ENCODE data around the gene PSKH1.

PSKH1 gene

GRCh38 chr16:67881621-67882161 lies 11.4 kb upstream of the PSKH1 start:
- H3K4me1 Mint-ChIP-seq = peaks cover 15% of the 10 kb centered on the region
- H3K27me3 Mint-ChIP-seq (ENCODE audit: low read depth, poor library complexity) = no peaks in the 10 kb centered on the region
- H3K4me3 Mint-ChIP-seq = no peak overlapping the region
- TF ChIP-seq, protein P1, sequence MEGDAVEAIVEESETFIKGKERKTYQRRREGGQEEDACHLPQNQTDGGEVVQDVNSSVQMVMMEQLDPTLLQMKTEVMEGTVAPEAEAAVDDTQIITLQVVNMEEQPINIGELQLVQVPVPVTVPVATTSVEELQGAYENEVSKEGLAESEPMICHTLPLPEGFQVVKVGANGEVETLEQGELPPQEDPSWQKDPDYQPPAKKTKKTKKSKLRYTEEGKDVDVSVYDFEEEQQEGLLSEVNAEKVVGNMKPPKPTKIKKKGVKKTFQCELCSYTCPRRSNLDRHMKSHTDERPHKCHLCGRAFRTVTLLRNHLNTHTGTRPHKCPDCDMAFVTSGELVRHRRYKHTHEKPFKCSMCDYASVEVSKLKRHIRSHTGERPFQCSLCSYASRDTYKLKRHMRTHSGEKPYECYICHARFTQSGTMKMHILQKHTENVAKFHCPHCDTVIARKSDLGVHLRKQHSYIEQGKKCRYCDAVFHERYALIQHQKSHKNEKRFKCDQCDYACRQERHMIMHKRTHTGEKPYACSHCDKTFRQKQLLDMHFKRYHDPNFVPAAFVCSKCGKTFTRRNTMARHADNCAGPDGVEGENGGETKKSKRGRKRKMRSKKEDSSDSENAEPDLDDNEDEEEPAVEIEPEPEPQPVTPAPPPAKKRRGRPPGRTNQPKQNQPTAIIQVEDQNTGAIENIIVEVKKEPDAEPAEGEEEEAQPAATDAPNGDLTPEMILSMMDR (IDR thresholded peaks at IDR 0.05) = no peak
- H3K36me3 Mint-ChIP-seq (ENCODE audit: low read depth) = peaks cover 28% of the 10 kb centered on the region
- no peak overlapping the region for H3K27ac Mint-ChIP-seq
- no peaks in the 10 kb centered on the region for H3K9me3 Mint-ChIP-seq
- DNase-seq = no peak

DNA sequence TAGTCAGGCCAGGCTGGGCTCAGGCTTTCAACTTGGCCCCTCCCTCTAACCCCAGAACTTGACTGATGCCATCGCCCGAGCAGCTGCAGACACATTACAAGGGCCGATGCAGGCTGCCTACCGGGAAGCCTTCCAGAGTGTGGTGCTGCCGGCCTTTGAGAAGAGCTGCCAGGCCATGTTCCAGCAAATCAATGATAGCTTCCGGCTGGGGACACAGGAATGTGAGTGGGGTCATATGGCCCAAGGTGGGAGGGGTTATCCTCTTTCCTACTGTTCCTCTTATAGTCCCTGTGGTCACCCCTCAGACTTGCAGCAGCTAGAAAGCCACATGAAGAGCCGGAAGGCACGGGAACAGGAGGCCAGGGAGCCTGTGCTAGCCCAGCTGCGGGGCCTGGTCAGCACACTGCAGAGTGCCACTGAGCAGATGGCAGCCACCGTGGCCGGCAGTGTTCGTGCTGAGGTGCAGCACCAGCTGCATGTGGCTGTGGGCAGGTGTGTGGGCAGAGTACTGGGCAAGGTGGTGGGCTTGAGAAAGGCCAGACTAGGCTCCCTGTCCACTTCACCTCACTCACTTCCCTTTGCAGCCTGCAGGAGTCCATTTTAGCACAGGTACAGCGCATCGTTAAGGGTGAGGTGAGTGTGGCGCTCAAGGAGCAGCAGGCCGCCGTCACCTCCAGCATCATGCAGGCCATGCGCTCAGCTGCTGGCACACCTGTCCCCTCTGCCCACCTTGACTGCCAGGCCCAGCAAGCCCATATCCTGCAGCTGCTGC lies 10.5 kb upstream of the PSKH1 start:
- no peaks in the 10 kb centered on the region for H3K27me3 Mint-ChIP-seq (ENCODE audit: low read depth, poor library complexity)
- H3K36me3 Mint-ChIP-seq (ENCODE audit: low read depth) = peaks cover 24% of the 10 kb centered on the region
- TF ChIP-seq, protein P1 (IDR thresholded peaks at IDR 0.05) = no peak
- H3K27ac Mint-ChIP-seq = no peak overlapping the region
- DNase-seq = no peak
- H3K4me1 Mint-ChIP-seq = peaks cover 16% of the 10 kb centered on the region
- no peak overlapping the region for H3K4me3 Mint-ChIP-seq
- no peaks in the 10 kb centered on the region for H3K9me3 Mint-ChIP-seq

GRCh38 chr16:67883146-67883871 lies 9.7 kb upstream of the PSKH1 start:
- Mint-ChIP-seq H3K9me3 (no peaks in the 10 kb centered on the region), H3K4me3 (no peak overlapping the region), H3K27me3 (ENCODE audit: low read depth, poor library complexity) (no peaks in the 10 kb centered on the region), H3K36me3 (ENCODE audit: low read depth) (peaks cover 20% of the 10 kb centered on the region), H3K27ac (no peak overlapping the region), H3K4me1 (peaks cover 16% of the 10 kb centered on the region)
- TF ChIP-seq, protein P1 (IDR thresholded peaks at IDR 0.05) = no peak
- DNase-seq = no peak

- H3K4me3 Mint-ChIP-seq = no peak overlapping the region
- TF ChIP-seq, protein P1 (IDR thresholded peaks at IDR 0.05) = peak; percentile 85
Observed at GRCh38 chr16:67883872-67884261, 9.2 kb upstream of the PSKH1 start.

GRCh38 chr16:67884684-67885083 lies 8.4 kb upstream of the PSKH1 start, which contains the start of gene NRN1L:
Gene NRN1L, plus strand, starts transcription at chr16:67884885. Its CDS starts 19 bp downstream, at chr16:67884904.
- Mint-ChIP-seq H3K9me3 (no peaks in the 10 kb centered on the region), H3K27me3 (ENCODE audit: low read depth, poor library complexity) (no peaks in the 10 kb centered on the region), H3K27ac (peak within 1 kb of the TSS; percentile 79), H3K36me3 (ENCODE audit: low read depth) (peaks cover 10% of the 10 kb centered on the region), H3K4me3 (no peak within 1 kb of the TSS), H3K4me1 (peaks cover 16% of the 10 kb centered on the region)
- TF ChIP-seq, protein P1 (IDR thresholded peaks at IDR 0.05) = no peak
- peak; percentile 91 for DNase-seq

More at GRCh38 chr16:67883872-67884261, 9.2 kb upstream of the PSKH1 start:
- Mint-ChIP-seq H3K9me3 (no peaks in the 10 kb centered on the region), H3K27me3 (ENCODE audit: low read depth, poor library complexity) (no peaks in the 10 kb centered on the region), H3K4me1 (peaks cover 16% of the 10 kb centered on the region), H3K36me3 (ENCODE audit: low read depth) (peaks cover 18% of the 10 kb centered on the region), H3K27ac (no peak overlapping the region)
- DNase-seq = peak; percentile 79

All from nephron progenitor cell (in vitro differentiated cells).